HCT116 (cell line): ENCODE data around the gene TPBGL. TPM values are rescaled to one million over a fixed set of nuclear protein-coding genes. Genes with fewer than 3 reads are reported as not detected.

Experiments
- ATAC-seq: fragments of 200-7000 bp; cut with Tn5 transposase; 2 replicates; pipeline ENCODE4 v1.9.1; 2020; ENCODE audit warnings: mild to moderate bottlenecking, moderate library complexity
- BruUV-seq: library from RNA; stranded (reverse); fragments of 400-500 nt; replicated peaks from 2 replicates; lab custom pipeline; 2021; lab: Mats Ljungman, UMichigan
- CTCF ChIA-PET: fragments of 300-600 bp; sonication (Branson Sonifier 250); formaldehyde crosslinking; loops from one replicate; lab custom pipeline; 2021; ENCODE audit warnings: antibody characterized with exemption; lab: Charles Lee
- POLR2A ChIA-PET: fragments of 300-600, 350-600 bp; sonication (Branson Sonifier 250); formaldehyde crosslinking; loops from one replicate; lab custom pipeline; 2021; ENCODE audit warnings: antibody characterized with exemption; lab: Charles Lee
- RAD21 ChIA-PET, 2 experiments: fragments of 300-600 bp; sonication (Branson Sonifier 250); formaldehyde crosslinking; loops; one replicate each; lab custom pipeline; 2023; ENCODE audit warnings: low total read pairs in 2 of 2; ENCODE audit not compliant: uncharacterized antibody in 2 of 2, unreplicated experiment in 2 of 2, low non-redundant PET in 1 of 2; lab: Charles Lee
- DNase-seq: peaks from one replicate; pipeline ENCODE4 v3.0.0-alpha.2; 2010; ENCODE audit warnings: low read depth, low spot score
- H2AFZ ChIP-seq: fragments of 200-600 bp; shearing (Covaris generic), sonication (generic); 2 replicates; pipeline ENCODE4 v1.6.1; 2017; ENCODE audit warnings: low read depth, mixed run types, mixed read lengths, antibody characterized with exemption, low read length; ENCODE audit not compliant: poor library complexity, severe bottlenecking
- H3K27ac ChIP-seq: 2 replicates; pipeline ENCODE4 v1.5.1; 2012; ENCODE audit warnings: low read depth, low read length
- H3K27me3 ChIP-seq: fragments of 200-600 bp; sonication (generic); 2 replicates; pipeline ENCODE4 v1.6.1; 2016; ENCODE audit warnings: mixed run types, low read length, mixed read lengths; ENCODE audit not compliant: insufficient read depth
- H3K36me3 ChIP-seq, 2 experiments: fragments of 200-500 bp in 1 of 2; fragments of 200-600 bp in 1 of 2; sonication (Bioruptor generic) in 1 of 2; sonication (generic) in 1 of 2; 2 replicates each; pipeline versions ENCODE4 v1.5.1 to v1.6.1; 2014 to 2016; ENCODE audit warnings: low read length in 2 of 2, inconsistent platforms in 1 of 2, mixed read lengths in 1 of 2, mixed run types in 1 of 2; ENCODE audit not compliant: insufficient read depth in 2 of 2, control insufficient read depth in 1 of 2
- H3K4me1 ChIP-seq, 2 experiments: fragments of 200-600 bp in 1 of 2; sonication (generic) in 1 of 2; 2 replicates each; pipeline versions ENCODE4 v1.5.1 to v1.6.1; 2012 to 2017; ENCODE audit warnings: low read length in 2 of 2, inconsistent platforms in 1 of 2, mild to moderate bottlenecking in 1 of 2, mixed read lengths in 1 of 2, mixed run types in 1 of 2, moderate library complexity in 1 of 2; ENCODE audit not compliant: insufficient read depth in 2 of 2, control insufficient read depth in 1 of 2
- H3K4me2 ChIP-seq: fragments of 200-600 bp; sonication (generic); 2 replicates; pipeline ENCODE4 v1.6.1; 2017; ENCODE audit warnings: mixed run types, low read length, mixed read lengths
- H3K4me3 ChIP-seq, 2 experiments: fragments of 200-600 bp in 1 of 2; sonication (generic) in 1 of 2; replicated peaks in 1 of 2; 2 replicates each; pipeline ENCODE4 v1.5.1; 2011 to 2016; ENCODE audit warnings: low read length in 2 of 2, control low read depth in 1 of 2, low read depth in 1 of 2, mild to moderate bottlenecking in 1 of 2, mixed read lengths in 1 of 2, mixed run types in 1 of 2
- H3K79me2 ChIP-seq: fragments of 200-600 bp; sonication (generic); 2 replicates; pipeline ENCODE4 v1.6.1; 2017; ENCODE audit warnings: mild to moderate bottlenecking, mixed run types, low read length, moderate library complexity, mixed read lengths; ENCODE audit not compliant: insufficient read depth
- H3K9ac ChIP-seq: fragments of 200-600 bp; sonication (generic); 2 replicates; pipeline ENCODE4 v1.6.1; 2016; ENCODE audit warnings: low read length, mixed read lengths
- H3K9me2 ChIP-seq: fragments of 200-600 bp; sonication (generic), shearing (Covaris generic); 2 replicates; pipeline ENCODE4 v1.6.1; 2017; ENCODE audit warnings: mixed run types, mild to moderate bottlenecking, moderate library complexity; ENCODE audit not compliant: insufficient read depth
- H3K9me3 ChIP-seq, 2 experiments: fragments of 200-500 bp in 1 of 2; fragments of 200-600 bp in 1 of 2; sonication (Bioruptor generic) in 1 of 2; sonication (generic) in 1 of 2; 2 replicates each; pipeline ENCODE4 v1.6.1; 2014 to 2017; ENCODE audit warnings: low read length in 2 of 2, mixed read lengths in 2 of 2, inconsistent platforms in 1 of 2, low read depth in 1 of 2, mild to moderate bottlenecking in 1 of 2, mixed run types in 1 of 2, moderate library complexity in 1 of 2; ENCODE audit not compliant: control insufficient read depth in 1 of 2, insufficient read depth in 1 of 2
- H4K20me1 ChIP-seq: fragments of 200-600 bp; sonication (generic), shearing (Covaris generic); 2 replicates; pipeline ENCODE4 v1.6.1; 2017; ENCODE audit warnings: mixed run types, mild to moderate bottlenecking, moderate library complexity; ENCODE audit not compliant: insufficient read depth
- CBX3 ChIP-seq: IDR thresholded peaks from 2 replicates; pipeline ENCODE4 v1.6.1; 2012; ENCODE audit warnings: low read depth
- CEBPB ChIP-seq: IDR thresholded peaks from 2 replicates; pipeline ENCODE4 v1.6.1; 2012; ENCODE audit warnings: low read depth
- EGR1 ChIP-seq: IDR thresholded peaks from 2 replicates; pipeline ENCODE4 v1.6.1; 2012; ENCODE audit warnings: low read depth
- ELF1 ChIP-seq: IDR thresholded peaks from 2 replicates; pipeline ENCODE4 v1.6.1; 2012; ENCODE audit warnings: low read depth, borderline replicate concordance
- EZH2 ChIP-seq: fragments of 200-600 bp; sonication (generic); IDR thresholded peaks from 2 replicates; pipeline ENCODE4 v1.6.1; 2017; ENCODE audit warnings: antibody characterized with exemption, mixed run types
- EZH2phosphoT487 ChIP-seq: fragments of 200-600 bp; IDR thresholded peaks from 2 replicates; pipeline ENCODE4 v1.6.1; 2018; ENCODE audit warnings: antibody characterized with exemption, borderline replicate concordance
- FOSL1 ChIP-seq: IDR thresholded peaks from 2 replicates; pipeline ENCODE4 v1.6.1; 2012; ENCODE audit warnings: low read depth
- JUND ChIP-seq: IDR thresholded peaks from 2 replicates; pipeline ENCODE4 v1.6.1; 2012
- POLR2A ChIP-seq: IDR thresholded peaks from 2 replicates; pipeline ENCODE4 v1.7.0; 2011; ENCODE audit warnings: borderline replicate concordance; ENCODE audit not compliant: insufficient read depth, insufficient read length; ENCODE audit errors: extremely low read depth
- POLR2AphosphoS5 ChIP-seq: IDR thresholded peaks from 2 replicates; pipeline ENCODE4 v1.6.1; 2011; ENCODE audit warnings: mild to moderate bottlenecking, low read depth, low read length, moderate library complexity
- SP1 ChIP-seq: IDR thresholded peaks from 2 replicates; pipeline ENCODE4 v1.6.1; 2012; ENCODE audit warnings: low read depth
- SRF ChIP-seq: IDR thresholded peaks from 2 replicates; pipeline ENCODE4 v1.6.1; 2012; ENCODE audit warnings: low read depth
- TCF7L2 ChIP-seq: IDR thresholded peaks from 2 replicates; pipeline ENCODE4 v1.7.0; 2011; ENCODE audit warnings: borderline replicate concordance, inconsistent platforms; ENCODE audit not compliant: insufficient read depth, insufficient read length; ENCODE audit errors: extremely low read depth
- ZFX ChIP-seq: fragments of 450-650 bp; IDR thresholded peaks from 2 replicates; pipeline ENCODE4 v1.6.1; 2017
- intact Hi-C: fragments of 100-400 bp; cut with micrococcal nuclease; formaldehyde crosslinking; loops from 2 replicates; pipeline ENCODE4 v1.10.0; 2022
- total RNA-seq: library from RNA; stranded (reverse); gene quantifications from one replicate; pipeline ENCODE4 v1.2.1, GENCODE V29; 2021; ENCODE audit not compliant: unreplicated experiment
- TF ChIP-seq, protein P1 (sequence below): IDR thresholded peaks from 2 replicates; pipeline ENCODE4 v1.6.1; 2012; ENCODE audit warnings: low read depth
- TF ChIP-seq, protein P2 (sequence below): IDR thresholded peaks from 2 replicates; pipeline ENCODE4 v1.6.1; 2012
- TF ChIP-seq, protein P3 (sequence below): IDR thresholded peaks from 2 replicates; pipeline ENCODE4 v1.6.1; 2011; ENCODE audit warnings: mild to moderate bottlenecking, low read length, moderate library complexity; ENCODE audit not compliant: insufficient replicate concordance; ENCODE audit errors: extremely low read depth
- TF ChIP-seq, protein P4 (sequence below), 3 experiments: fragments of 200-600 bp in 1 of 3; sonication (generic) in 1 of 3; IDR thresholded peaks in 2 of 3; conservative IDR thresholded peaks in 1 of 3; 2 replicates each; pipeline ENCODE4 v1.5.1; 2012 to 2017; ENCODE audit warnings: low read depth in 2 of 3, low read length in 2 of 3, antibody characterized with exemption in 1 of 3, borderline replicate concordance in 1 of 3, control low read depth in 1 of 3, mild to moderate bottlenecking in 1 of 3, mixed read lengths in 1 of 3, mixed run types in 1 of 3, moderate library complexity in 1 of 3; ENCODE audit not compliant: insufficient read depth in 1 of 3

Gene TPBGL
- total RNA-seq, 1 experiment from 2014 or later, result 0.12 TPM

DNA sequence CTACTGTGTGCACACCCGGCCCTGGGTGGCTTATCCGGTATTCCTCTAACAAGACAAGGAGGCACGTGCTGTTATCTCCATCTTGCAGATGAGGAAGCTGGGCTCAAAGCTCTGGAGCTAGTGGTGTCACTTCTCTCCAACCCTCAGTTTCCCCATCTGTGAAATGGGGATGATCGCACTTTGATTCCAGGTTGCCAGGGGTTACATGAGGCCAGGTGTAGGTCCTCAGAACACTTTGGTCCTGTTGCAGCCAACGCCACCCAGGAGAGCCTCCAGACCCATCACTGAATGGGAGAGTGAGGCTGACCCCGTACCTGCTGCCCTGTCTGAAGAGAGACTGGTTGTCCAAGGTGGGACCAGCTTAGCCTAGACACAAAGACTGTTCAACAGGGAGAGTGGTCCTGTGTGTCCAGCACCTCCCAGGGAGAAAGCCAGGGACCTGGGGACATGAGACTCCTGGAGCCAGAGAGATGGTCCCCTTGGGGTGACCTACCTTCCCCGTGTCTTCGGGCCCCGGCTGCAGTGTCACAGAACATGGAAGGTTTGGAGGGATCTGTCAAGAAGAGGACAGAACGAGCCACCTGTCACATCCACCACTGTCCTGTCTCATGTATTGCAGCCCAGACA, 41.0 kb downstream of the TPBGL start:
- no peaks in the 10 kb centered on the region for H3K4me1 ChIP-seq
- CTCF ChIA-PET, result interaction anchor here (3.1 kb wide), 1 partner anchor 105 kb away, joined by 57 read pairs; no protein-coding TSS in a partner anchor
- DNase-seq (no peak), ATAC-seq (no peak)
- no peak overlapping the region for H3K9ac ChIP-seq
- H3K4me3 ChIP-seq, result no peak overlapping the region
- peaks cover 0 to 4% of the 10 kb centered on the region in 2 experiments; a peak in 2 of 4 replicates for H3K36me3 ChIP-seq
- RAD21 ChIA-PET, result no interaction called here
- H3K9me2 ChIP-seq, result no peaks in the 10 kb centered on the region
- no peaks in the 10 kb centered on the region for H3K27me3 ChIP-seq
- H3K79me2 ChIP-seq, result no peaks in the 10 kb centered on the region
- no peaks in the 10 kb centered on the region for H3K9me3 ChIP-seq
- no peak overlapping the region for H2AFZ ChIP-seq
- intact Hi-C loops, result loop anchor here (5.0 kb wide), 2 partner anchors 56 to 251 kb away; no protein-coding TSS in a partner anchor
- no TSS peak for BruUV-seq
- H4K20me1 ChIP-seq, result no peaks in the 10 kb centered on the region
- H3K4me2 ChIP-seq, result no peak overlapping the region
- no peak overlapping the region for H3K27ac ChIP-seq
- no peak for TF ChIP-seq POLR2AphosphoS5
- TF ChIP-seq SP1, result no peak
- no peak for TF ChIP-seq SRF
- TF ChIP-seq CBX3, result no peak
- no peak for TF ChIP-seq ZFX
- TF ChIP-seq, protein P1, sequence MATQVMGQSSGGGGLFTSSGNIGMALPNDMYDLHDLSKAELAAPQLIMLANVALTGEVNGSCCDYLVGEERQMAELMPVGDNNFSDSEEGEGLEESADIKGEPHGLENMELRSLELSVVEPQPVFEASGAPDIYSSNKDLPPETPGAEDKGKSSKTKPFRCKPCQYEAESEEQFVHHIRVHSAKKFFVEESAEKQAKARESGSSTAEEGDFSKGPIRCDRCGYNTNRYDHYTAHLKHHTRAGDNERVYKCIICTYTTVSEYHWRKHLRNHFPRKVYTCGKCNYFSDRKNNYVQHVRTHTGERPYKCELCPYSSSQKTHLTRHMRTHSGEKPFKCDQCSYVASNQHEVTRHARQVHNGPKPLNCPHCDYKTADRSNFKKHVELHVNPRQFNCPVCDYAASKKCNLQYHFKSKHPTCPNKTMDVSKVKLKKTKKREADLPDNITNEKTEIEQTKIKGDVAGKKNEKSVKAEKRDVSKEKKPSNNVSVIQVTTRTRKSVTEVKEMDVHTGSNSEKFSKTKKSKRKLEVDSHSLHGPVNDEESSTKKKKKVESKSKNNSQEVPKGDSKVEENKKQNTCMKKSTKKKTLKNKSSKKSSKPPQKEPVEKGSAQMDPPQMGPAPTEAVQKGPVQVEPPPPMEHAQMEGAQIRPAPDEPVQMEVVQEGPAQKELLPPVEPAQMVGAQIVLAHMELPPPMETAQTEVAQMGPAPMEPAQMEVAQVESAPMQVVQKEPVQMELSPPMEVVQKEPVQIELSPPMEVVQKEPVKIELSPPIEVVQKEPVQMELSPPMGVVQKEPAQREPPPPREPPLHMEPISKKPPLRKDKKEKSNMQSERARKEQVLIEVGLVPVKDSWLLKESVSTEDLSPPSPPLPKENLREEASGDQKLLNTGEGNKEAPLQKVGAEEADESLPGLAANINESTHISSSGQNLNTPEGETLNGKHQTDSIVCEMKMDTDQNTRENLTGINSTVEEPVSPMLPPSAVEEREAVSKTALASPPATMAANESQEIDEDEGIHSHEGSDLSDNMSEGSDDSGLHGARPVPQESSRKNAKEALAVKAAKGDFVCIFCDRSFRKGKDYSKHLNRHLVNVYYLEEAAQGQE, result no peak
- TF ChIP-seq, protein P2, sequence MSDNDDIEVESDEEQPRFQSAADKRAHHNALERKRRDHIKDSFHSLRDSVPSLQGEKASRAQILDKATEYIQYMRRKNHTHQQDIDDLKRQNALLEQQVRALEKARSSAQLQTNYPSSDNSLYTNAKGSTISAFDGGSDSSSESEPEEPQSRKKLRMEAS, result no peak
- no peak for TF ChIP-seq EGR1
- no peak for TF ChIP-seq ELF1
- TF ChIP-seq, protein P3, sequence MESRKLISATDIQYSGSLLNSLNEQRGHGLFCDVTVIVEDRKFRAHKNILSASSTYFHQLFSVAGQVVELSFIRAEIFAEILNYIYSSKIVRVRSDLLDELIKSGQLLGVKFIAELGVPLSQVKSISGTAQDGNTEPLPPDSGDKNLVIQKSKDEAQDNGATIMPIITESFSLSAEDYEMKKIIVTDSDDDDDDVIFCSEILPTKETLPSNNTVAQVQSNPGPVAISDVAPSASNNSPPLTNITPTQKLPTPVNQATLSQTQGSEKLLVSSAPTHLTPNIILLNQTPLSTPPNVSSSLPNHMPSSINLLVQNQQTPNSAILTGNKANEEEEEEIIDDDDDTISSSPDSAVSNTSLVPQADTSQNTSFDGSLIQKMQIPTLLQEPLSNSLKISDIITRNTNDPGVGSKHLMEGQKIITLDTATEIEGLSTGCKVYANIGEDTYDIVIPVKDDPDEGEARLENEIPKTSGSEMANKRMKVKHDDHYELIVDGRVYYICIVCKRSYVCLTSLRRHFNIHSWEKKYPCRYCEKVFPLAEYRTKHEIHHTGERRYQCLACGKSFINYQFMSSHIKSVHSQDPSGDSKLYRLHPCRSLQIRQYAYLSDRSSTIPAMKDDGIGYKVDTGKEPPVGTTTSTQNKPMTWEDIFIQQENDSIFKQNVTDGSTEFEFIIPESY, result no peak
- TF ChIP-seq, protein P4, sequence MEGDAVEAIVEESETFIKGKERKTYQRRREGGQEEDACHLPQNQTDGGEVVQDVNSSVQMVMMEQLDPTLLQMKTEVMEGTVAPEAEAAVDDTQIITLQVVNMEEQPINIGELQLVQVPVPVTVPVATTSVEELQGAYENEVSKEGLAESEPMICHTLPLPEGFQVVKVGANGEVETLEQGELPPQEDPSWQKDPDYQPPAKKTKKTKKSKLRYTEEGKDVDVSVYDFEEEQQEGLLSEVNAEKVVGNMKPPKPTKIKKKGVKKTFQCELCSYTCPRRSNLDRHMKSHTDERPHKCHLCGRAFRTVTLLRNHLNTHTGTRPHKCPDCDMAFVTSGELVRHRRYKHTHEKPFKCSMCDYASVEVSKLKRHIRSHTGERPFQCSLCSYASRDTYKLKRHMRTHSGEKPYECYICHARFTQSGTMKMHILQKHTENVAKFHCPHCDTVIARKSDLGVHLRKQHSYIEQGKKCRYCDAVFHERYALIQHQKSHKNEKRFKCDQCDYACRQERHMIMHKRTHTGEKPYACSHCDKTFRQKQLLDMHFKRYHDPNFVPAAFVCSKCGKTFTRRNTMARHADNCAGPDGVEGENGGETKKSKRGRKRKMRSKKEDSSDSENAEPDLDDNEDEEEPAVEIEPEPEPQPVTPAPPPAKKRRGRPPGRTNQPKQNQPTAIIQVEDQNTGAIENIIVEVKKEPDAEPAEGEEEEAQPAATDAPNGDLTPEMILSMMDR (IDR thresholded peaks at IDR 0.05 in 2 of 3, conservative IDR thresholded peaks at IDR 0.05 in 1 of 3; ENCODE audit: borderline replicate concordance in 1 of 3, insufficient read depth in 1 of 3, low read depth in 2 of 3, low read length in 2 of 3), result no peak
- TF ChIP-seq CEBPB, result no peak
- TF ChIP-seq EZH2, result no peak
- TF ChIP-seq JUND, result no peak
- TF ChIP-seq TCF7L2, result no peak
- TF ChIP-seq EZH2phosphoT487, result no peak
- TF ChIP-seq FOSL1, result no peak
- TF ChIP-seq POLR2A, result no peak
- POLR2A ChIA-PET, result no interaction called here
